Stimulated activated CD4-positive, alpha-beta T cell treated with anti-CD3 and anti-CD28 coated beads, Interleukin-2, amount 100 ng/mL, for 4 hours (primary cell): Measurements from ENCODE around the gene GPD2.

Experiments
- DNase-seq: peaks from one replicate; pipeline ENCODE4 v3.0.0-alpha.2; 2020; ENCODE audit warnings: low read depth

Gene GPD2

DNA sequence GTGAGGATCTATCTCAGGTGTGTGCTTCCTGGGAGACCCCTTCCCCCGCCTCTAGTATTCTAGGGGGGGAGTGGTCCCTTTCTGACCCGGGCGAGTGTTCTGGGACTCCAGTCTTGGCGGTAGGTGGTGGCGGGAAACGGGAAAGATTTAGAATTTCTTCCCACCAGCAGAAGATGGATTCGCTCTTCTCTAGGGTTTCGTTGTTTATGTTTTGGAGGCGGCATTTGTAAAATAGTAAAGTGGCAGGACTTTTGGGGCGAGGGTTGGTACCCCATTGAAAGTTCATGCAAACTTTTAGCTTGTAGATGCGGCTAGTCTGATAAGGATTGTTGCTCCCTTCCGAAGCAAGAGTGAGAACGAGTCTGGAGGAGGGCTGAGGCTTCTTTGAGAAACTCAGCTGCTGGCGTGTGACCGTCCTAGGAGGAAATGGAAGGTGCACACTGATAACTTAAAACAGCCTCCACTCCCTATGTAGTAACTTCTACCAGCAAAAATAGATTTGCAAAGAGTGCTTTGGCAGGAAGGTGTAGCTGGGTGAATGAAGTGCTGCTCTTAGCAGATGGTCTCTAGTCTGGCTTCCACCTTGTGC, 412 bp downstream of the GPD2 start:
- no peak for DNase-seq

DNA sequence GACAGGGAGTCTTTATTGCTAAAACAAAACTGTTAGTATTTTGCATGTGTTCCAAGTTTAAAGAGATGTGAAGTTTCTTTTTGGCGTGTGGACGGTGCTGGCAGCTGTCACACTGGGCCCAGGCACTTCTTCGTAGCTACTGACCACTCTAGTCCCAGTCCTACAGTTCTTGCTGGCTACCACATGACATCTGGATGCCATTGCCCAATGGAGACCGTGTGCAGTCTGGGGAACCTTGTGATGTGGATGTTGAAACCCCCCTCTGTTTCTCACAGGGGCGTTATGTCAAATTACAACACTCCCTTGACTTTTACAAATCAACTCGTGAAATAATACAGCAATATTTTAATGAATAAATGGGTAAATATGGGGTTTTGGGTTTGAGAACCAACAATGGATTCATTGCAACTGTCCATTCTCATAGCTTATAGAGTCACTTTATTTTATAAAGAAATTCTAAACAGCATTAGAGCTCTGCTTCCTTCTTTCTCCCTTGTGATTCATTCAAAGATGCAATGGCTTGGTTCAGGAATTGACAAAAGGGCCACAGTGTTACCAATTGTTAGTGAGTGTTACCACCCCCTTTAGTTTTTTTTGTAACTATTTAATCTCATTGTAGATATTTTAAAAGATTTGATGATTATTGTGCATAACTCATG, 1.2 kb downstream of the GPD2 start:
- DNase-seq = no peak

DNA sequence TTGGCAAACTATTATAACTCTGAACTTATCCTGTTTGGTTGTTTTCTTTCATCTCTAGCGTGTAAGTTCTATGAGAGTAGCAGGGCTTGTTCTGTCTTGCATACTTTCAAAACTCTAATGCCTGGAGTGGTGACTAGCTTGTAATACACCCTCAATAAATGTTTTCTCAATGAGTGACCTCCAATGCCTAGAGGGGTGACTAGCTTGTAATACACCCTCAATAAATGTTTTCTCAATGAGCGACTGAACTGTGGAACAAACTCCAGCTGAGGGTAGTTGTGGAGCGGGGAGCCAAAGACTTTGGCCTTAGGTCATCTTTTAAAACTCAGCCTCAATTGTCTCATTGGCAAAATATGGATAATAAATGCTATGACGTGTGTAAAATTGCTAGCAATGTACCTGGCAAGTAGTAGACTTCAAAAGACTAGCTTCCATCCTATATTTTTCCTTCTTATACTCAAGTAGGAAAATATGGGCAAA, 1.8 kb downstream of the GPD2 start:
- DNase-seq = no peak

DNA sequence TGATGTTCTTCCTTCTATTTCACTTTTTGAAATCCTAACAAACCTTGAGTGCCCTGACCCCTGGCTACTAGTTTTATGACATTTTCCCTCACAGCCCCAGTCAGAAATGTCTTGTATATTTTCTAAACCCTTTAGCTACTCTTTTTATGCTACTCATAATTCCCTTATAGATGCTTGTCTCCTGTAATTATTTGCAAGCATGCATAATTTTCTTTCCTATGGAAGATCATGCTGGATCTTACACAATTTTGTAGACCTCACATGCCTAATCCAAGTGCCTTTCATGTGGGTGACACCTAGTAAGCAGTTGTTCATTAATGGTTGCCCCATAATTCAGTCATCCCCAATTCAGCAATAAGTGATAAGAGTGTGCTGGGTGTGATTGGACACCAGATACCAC, 6.9 kb downstream of the GPD2 start:
- no peak for DNase-seq

DNA sequence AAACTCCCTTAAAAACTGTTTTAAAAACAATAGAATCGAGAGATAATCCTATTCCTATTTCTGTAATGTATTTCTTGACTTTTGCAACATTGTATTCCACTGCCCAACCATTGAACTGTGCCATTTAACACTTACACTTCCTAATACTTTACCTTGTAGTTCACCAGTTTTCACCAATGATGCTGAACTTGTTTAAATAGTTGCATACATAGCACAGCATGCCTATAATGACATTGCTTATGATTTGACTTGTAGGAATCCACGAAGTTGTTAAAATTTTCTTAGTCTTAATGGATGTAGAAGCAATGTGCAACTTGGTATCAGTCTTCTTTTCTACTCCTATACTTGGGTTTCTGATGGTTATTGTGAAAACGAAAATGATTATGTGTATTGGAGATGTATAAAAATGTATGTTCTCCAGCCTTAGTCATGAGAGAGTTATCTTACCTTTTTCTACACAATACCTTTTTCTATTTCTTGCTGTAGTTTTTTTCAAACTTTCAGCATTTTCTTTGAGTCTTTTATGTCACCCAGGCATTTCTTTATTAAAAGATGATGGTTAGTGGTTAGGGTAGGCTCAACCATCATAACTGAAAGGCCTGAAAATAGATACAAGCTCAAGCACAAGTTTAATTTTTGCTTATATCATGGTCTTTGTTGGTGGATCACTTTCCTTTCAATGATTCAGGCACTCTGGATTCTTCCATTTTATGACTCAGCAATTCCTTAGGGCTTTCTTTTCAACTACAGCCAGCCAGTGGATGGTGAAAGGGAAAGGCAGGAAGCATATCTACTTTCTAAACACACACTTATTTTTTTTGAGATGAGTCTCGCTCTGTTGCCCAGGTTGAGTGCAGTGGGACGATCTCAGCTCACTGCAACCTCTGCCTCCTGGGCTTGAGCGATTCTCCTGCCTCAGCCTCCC, 9.4 kb downstream of the GPD2 start:
- DNase-seq = no peak

DNA sequence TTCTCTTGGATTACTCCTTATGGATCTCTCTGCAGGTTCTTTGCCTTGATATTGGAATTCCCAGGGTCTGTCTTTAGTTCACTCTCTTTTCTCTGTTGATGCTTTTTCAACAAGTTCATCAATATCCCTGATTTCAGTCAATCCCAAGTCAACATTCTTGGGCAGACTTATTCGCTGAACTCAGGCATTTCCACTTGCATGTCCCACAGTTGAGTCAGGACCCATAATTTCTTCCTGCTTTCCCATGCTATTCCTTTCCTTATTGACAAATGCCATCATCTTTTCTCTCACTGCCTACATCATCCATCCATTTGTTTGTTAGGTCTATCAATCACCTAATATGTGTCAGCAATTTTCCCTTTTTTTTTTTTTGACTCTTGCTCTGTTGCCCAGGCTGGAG, 11.6 kb downstream of the GPD2 start:
- no peak for DNase-seq

DNA sequence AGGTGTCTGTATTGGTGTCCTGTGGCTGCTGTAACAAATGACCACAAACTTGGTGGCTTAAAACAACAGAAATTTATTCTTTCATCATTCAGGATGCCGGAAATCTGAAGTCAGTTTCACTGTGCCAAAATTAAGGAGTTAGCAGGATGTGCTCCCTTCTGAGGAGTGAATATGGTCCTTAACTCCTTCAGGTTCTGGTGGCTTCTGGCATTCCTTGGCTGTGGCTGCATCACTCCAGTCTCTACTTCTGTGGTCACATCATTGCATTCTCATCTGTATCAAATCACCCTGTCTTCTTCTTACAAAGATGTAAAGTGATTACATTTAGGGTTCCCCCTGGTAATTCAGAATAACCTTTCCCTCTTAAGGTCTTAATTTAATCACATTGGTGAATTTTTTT, 12.6 kb downstream of the GPD2 start:
- no peak for DNase-seq

DNA sequence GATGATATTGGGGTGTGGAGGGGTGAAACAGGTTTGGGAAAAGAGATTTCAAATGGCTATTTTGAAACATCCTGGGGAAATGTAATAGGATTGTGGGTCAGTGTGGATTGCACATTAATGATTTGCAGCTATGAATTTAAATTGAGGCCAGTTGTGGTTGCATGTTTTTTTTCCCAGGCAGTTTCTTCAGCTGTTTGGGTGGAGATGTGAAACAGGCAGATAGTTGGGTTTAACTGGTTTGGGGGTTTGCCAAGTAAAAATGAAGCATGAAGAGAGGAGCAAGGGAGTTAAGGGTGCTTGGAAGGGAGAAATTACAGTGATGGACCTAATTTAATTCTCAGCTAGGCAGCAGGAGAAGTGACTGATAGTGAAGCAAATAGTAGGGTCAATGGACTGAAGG, 16.8 kb downstream of the GPD2 start:
- DNase-seq = no peak

DNA sequence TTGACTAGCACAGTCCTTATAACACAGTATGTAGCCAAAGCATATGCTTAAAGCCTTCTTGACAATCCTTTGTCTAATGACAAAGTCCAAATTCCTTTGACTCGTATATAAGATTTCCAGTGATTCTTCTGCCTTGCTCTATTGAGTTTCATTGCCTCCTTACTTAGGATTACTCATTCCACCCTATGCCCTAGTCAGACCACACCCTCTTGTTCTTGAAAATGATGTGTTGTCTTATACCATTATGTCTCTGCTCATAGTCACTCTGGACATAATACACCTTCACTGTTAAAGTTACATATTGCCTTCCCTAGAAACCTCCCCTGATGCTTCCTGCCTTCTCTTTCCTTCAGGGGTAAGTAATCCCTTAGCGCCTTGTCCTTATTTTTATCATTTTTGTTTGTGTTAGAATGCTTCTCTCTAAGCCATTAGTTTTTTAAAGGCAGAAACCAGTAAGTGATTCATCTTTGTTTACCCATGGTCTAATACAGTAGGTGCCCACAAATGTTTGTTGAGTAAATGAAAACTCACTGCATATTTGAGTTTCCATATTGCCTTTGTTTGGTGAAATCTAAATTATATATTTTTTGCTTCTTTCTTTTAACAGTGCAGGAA, 19.3 kb downstream of the GPD2 start:
- DNase-seq = no peak

DNA sequence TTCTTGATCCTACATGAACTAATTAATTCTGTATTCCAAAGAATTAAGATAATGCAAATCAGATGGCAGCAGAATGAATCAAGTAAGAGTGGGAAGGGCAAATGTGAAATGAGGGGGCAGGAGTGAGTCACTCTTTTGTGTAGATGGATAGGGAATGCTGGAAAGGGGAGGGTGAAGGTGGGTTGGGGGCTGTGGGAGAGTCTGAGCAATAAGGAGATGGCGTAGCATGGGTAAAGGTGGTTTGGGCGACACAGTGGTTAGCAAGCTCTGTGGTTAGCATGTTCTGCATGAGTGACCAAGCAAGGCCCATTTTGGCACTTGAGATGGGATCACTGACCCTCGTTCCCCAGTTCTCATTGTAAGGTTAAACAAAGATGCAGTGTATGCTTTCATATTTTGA, 20.4 kb downstream of the GPD2 start:
- DNase-seq = no peak

DNA sequence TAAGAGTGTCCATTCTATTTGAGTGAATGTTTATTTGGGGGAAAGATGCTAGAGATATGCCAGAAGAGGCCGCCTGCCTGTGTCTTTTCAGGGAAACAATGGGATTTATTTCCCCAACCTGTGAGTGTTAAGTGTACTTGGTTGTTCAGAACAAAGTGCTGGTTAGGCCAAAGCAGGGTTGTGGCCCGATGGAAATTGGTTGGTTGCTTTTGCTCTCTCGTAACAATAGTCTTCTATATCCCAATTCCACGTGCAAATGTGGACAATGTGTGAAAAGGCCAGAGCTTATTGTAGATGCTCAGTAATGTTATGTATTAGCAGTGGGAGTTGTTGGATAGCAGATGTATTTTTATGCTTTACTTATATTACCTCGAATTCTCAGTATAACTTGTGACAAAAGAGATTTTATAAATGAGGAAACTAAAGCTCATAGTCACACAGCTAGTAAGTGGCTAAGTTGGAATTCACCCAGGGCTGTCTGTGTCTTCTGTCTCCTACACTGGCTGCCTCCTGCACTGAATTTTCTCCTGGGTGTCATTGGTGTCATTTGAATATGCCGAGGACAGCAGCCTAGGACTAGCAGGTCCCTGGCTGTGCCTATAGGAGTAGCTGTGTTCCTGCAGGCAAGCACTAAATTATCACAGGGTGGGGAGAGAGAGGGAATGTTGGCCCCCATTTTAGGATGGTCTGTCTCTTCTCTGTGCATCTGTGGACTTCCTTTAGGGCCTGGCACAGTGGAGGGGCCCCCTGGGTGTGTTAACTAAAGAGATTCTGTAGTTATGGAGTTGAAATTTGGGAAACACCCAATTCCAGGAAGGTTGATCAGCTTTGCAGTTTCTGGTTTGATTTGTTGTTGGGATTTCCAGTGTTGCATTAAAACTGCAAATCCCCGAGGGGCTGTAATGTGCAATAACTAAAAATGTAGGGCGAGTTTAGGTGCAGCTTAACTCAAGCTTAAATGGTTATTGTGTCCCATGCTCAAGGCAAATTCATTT, 21.6 kb downstream of the GPD2 start:
- DNase-seq = no peak

DNA sequence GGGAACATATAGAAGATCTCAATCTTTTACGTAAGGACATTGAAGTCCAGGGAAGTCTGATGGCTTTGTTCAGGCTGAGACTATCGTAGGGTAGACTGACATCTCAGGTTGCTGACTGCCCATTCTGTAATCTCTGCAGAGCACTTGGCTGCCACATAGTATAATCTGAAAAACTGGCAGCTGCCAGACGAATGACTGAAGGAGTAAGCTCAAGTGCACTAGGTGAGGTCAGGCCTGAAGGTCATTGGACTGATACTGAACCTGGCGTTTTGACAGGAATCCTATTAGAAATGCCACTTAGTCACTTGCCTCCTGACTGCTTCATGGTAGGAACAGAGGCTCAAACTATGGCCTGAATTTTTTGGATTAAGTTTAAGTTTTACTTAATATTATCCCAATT, 23.5 kb downstream of the GPD2 start:
- DNase-seq = no peak

DNA sequence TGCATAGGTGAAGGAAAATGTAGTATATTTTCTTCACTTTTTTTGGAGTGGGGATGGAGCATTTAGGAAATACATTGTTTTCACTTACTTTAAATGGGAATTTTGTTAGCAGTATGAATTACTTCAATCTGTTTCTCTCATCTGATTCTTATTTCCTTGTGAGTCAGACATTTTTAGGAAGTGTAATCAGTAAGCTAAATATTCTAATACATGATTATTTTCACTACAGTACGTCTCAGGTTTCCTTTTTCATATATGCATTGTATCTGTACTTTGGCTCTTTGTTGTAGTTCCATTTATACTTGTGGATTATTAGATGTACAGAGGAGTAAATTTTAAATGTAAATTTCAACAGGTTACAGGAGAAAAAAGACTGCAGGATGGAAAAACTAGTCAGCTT, 27.9 kb downstream of the GPD2 start:
- DNase-seq = no peak

DNA sequence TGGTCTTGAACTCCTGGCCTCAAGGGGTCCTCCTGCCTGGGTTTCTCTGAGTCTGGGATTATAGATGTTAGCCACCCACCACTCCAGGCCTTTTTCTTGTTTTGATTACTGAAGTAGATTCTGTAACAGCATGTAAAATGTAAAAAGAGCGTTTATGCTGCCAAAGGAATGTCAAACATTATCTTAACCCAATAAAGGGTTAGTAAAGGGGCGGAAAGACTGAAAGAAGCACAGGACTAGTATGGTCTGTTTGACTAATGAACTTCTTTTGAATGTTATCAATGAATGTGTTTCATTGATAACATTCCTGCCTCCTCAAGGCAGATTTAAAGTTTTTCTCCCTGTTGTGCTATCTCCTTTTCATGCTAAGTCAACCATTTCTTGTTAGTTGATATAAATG, 29.4 kb downstream of the GPD2 start:
- no peak for DNase-seq

DNA sequence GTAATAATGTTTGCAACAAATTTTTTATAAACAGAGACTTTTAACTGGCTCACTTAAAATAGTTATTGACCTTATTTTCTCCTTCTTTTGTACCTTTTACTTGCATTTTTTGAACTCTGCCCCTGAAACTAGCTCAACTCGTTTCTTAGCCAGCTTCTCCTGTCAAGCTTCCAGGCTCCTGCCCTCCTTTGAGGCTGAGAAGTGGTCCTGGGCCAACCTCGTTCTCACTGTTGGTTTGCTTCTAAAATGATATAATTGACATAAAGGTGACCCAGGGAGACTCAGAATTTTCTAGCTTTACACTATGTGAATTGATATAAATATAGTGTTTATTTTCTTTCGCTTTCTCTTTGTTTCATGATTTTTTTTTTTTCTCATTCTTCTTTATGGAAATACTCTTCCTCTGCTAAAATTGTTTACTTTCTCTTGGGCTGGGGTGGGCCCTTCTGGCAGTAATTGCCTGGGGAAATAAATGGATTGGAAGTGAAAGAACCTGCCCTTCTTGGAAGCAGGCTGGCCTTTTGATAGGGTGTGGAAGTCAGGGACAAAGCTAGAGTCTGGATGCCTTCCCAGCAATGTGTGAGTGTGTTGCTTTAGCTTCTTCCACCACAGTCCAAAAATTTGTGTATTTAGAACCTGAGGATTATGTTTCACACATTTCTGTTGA, 30.7 kb downstream of the GPD2 start:
- DNase-seq = no peak

DNA sequence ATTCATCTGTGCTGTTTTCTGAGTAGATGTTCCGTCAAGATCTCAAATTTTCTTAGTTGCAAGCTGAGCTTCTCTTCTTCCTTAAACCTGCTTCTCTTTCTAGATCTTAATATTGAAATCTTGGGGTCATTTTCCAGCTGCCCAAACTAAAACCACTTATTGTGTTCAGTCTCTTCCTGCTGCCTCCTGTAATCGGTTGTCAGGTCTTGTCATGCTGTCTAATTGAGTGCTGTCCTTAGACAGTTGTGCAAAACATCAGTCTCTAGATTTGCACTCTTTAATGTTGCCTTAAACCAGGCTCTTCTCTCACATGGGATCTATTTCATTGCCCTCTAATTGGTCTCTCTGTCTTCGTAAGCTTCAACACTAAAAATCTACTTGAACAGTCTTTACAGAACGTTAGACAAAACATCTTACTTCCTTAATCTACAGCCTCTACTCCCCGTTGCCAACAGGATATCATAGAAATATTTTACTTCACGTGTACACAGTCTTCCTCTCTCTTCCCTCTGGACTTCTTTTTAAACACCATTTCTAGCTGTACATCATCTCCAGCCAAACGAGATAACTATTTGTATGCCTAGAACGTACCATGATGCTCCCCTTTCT, 34.9 kb downstream of the GPD2 start:
- DNase-seq = no peak

DNA sequence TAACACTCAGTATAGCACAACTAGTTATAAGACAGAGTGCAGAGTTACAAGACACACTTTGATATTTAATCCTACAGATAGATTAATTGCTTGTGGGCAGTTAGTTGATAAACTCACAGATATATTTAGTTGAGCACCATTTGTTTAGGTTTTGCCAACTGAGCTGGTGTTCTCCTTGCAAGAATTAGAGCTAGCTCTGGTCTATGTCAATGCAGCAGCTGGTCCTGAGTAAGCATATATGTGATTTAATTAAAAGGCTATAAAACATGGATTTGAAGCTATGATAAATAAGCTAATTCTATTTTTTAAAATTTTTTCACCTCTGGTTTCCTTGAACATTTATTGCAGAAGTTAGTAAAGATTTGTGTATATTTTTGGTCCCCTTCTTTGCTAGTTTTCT, 35.6 kb downstream of the GPD2 start:
- DNase-seq = no peak

DNA sequence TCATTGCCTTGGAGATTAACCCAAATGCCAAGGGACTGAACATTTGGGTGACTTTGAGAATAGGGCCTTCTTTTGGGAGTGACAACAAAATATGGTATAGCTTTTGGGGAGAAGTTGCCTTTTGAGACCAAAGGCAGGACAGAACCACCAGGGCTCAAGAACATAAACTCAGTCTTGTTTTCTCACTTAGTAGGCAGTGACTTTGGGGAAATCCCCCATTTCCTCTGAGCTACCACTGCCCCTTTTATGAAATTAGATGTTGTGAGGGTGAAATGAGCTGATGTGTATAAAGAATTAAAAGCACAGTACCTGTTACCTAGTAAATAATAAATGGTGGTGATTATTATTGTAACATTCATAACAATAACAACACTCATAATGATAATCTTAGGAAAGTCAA, 36.5 kb downstream of the GPD2 start:
- DNase-seq = no peak

DNA sequence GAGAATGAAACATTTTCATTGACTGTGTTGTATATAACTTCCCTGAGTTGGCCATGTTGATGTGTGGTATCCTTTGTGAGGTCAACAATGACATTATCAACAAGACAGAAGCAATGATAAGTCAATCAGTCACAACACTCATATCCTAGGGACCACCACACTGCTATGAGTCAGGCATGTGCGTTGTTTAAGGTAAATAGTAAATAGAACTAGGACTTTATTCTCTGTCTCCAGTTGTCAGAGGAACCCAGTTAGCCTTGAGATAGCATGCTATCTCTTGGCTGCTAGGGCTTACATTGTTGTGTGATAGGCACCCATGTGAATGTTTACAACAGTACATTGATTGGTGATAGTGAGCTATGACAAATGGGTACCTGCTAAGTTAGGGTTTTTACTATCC, 37.3 kb downstream of the GPD2 start:
- no peak for DNase-seq

DNA sequence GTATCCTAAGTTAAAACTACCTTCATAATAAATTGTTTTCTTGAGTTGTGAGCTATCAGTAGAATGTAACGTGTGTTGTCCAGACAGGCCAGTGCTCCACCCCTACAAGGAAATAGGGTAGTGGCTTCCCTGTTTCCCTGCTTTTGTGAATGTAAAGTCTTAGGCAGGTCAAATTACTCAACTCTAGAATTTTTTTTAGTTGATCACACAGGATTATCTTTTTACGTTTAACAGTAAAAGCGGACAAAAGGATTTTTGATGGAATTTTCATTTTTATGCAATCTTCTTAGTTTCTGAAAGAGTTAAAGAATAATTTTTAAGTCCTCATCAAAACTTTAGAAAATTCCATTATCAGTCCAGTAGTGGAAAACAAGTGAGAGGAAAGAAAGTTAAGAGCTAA, 38.2 kb downstream of the GPD2 start:
- no peak for DNase-seq
